Kasumi-1 (cell line): ENCODE results near the gene SLU7.

Experiments
- DNase-seq, 2 experiments: peaks; one replicate each; lab custom pipeline; 2025; lab: John Stamatoyannopoulos, UW

SLU7 gene

GRCh38 chr5:160450164-160450932, 31.5 kb upstream of the SLU7 start:
- DNase-seq: no peak

- DNase-seq: no peak
These were observed 30.6 kb upstream of the SLU7 start for GRCh38 chr5:160449458-160449857.

- no peak for DNase-seq
These were observed 30.0 kb upstream of the SLU7 start for GRCh38 chr5:160448886-160449285.

- no peak for DNase-seq
These were observed 26.9 kb upstream of the SLU7 start for GRCh38 chr5:160445751-160446150.

- no peak for DNase-seq
These were observed 26.3 kb upstream of the SLU7 start for GRCh38 chr5:160445132-160445531.

GRCh38 chr5:160444407-160444806, 25.5 kb upstream of the SLU7 start:
- no peak for DNase-seq

GRCh38 chr5:160442824-160443431, 24.0 kb upstream of the SLU7 start:
- DNase-seq: no peak

- DNase-seq: peak; percentile 2 to 17
These were observed 22.5 kb upstream of the SLU7 start for GRCh38 chr5:160441311-160441781.

GRCh38 chr5:160439205-160439600, 20.3 kb upstream of the SLU7 start:
- peak; percentile 74 to 79 for DNase-seq

- peak; percentile 86 to 95 for DNase-seq
These were observed 19.7 kb upstream of the SLU7 start for GRCh38 chr5:160438316-160439204.

- no peak for DNase-seq
These were observed 18.4 kb upstream of the SLU7 start for GRCh38 chr5:160437271-160437670.

GRCh38 chr5:160436661-160437060, 17.8 kb upstream of the SLU7 start:
- DNase-seq: peak in 1 of 2 experiments; percentile 10

GRCh38 chr5:160436017-160436416, 17.1 kb upstream of the SLU7 start:
- no peak for DNase-seq

GRCh38 chr5:160435532-160435931, 16.7 kb upstream of the SLU7 start:
- DNase-seq: no peak

- no peak for DNase-seq
These were observed 15.2 kb upstream of the SLU7 start for GRCh38 chr5:160434022-160434531.

GRCh38 chr5:160432787-160433186, 13.9 kb upstream of the SLU7 start:
- DNase-seq: no peak

- DNase-seq: no peak
These were observed 13.3 kb upstream of the SLU7 start for GRCh38 chr5:160432196-160432595.

GRCh38 chr5:160427607-160428006, 8.7 kb upstream of the SLU7 start:
- no peak for DNase-seq

- no peak for DNase-seq
These were observed 4.2 kb upstream of the SLU7 start for GRCh38 chr5:160423099-160423498.

GRCh38 chr5:160421625-160422258, 2.9 kb upstream of the SLU7 start, which contains the start of gene PTTG1:
PTTG1 (plus strand) TSS chr5:160421855; CDS start chr5:160422313, 458 bp downstream.
- peak; percentile 95 for DNase-seq

GRCh38 chr5:160420331-160420610, 1.4 kb upstream of the SLU7 start:
- DNase-seq: peak in 1 of 2 experiments; percentile 35
